WTC11 (cell line): ENCODE results near the gene STXBP2. TPM values are rescaled to one million over a fixed set of nuclear protein-coding genes. Genes with fewer than 3 reads are reported as not detected.

Experiments
- ATAC-seq: fragments of 200-7000 bp; cut with Tn5 transposase; 2 replicates; pipeline ENCODE4 v1.10.0; 2021; ENCODE audit warnings: mild to moderate bottlenecking, moderate library complexity
- CTCF ChIA-PET: fragments of 300-600 bp; sonication (Branson Sonifier 250); formaldehyde crosslinking; loops from one replicate; lab custom pipeline; 2021; ENCODE audit warnings: antibody characterized with exemption; lab: Charles Lee
- POLR2A ChIA-PET: fragments of 350-600 bp; sonication (Branson Sonifier 250); formaldehyde crosslinking; loops from one replicate; lab custom pipeline; 2021; ENCODE audit warnings: antibody characterized with exemption; lab: Charles Lee
- DNase-seq: peaks from one replicate; pipeline ENCODE4 v3.0.0; 2021; ENCODE audit warnings: low spot score
- H3K27ac Mint-ChIP-seq: 2 replicates; pipeline ENCODE4 v1.8.0; 2021; ENCODE audit warnings: mixed read lengths
- H3K27me3 Mint-ChIP-seq: 2 replicates; pipeline ENCODE4 v1.8.0; 2021; ENCODE audit warnings: low read depth, mild to moderate bottlenecking, moderate library complexity, mixed read lengths
- H3K36me3 Mint-ChIP-seq: 2 replicates; pipeline ENCODE4 v1.8.0; 2021; ENCODE audit warnings: mixed read lengths
- H3K4me1 Mint-ChIP-seq: 2 replicates; pipeline ENCODE4 v1.8.0; 2022; ENCODE audit warnings: mixed read lengths
- H3K4me3 Mint-ChIP-seq: 2 replicates; pipeline ENCODE4 v1.8.0; 2021; ENCODE audit warnings: mild to moderate bottlenecking, moderate library complexity, mixed read lengths
- H3K9me3 Mint-ChIP-seq: 2 replicates; pipeline ENCODE4 v1.8.0; 2021; ENCODE audit warnings: mixed read lengths
- AFF4 ChIP-seq: sonication (generic); formaldehyde crosslinking; IDR thresholded peaks from 2 replicates; pipeline ENCODE4 v1.8.1; 2023; ENCODE audit warnings: mild to moderate bottlenecking, missing genetic modification reagents, borderline replicate concordance
- AR ChIP-seq: fragments of 250-450 bp; sonication (Bioruptor Pico); IDR thresholded peaks from 2 replicates; pipeline ENCODE4 v1.9.0; 2021; ENCODE audit warnings: mild to moderate bottlenecking
- CBFB ChIP-seq: sonication (generic); formaldehyde crosslinking; IDR thresholded peaks from 2 replicates; pipeline ENCODE4 v1.8.1; 2022; ENCODE audit warnings: mild to moderate bottlenecking, low read depth, missing genetic modification reagents
- CREB1 ChIP-seq: sonication (generic); formaldehyde crosslinking; IDR thresholded peaks from 2 replicates; pipeline ENCODE4 v1.8.0; 2023; ENCODE audit warnings: mild to moderate bottlenecking, missing genetic modification reagents
- CTCF ChIP-seq: fragments of 200-600 bp; IDR thresholded peaks from 2 replicates; pipeline ENCODE4 v1.8.0; 2022; ENCODE audit warnings: antibody characterized with exemption
- GRHL2 ChIP-seq: fragments of 250-450 bp; sonication (Bioruptor Pico); IDR thresholded peaks from 2 replicates; pipeline ENCODE4 v1.8.0; 2022; ENCODE audit warnings: mild to moderate bottlenecking, moderate library complexity; ENCODE audit not compliant: insufficient replicate concordance, severe bottlenecking
- KAT7 ChIP-seq: sonication (generic); formaldehyde crosslinking; IDR thresholded peaks from 2 replicates; pipeline ENCODE4 v1.8.1; 2023; ENCODE audit warnings: missing genetic modification reagents, mild to moderate bottlenecking, borderline replicate concordance
- NR2C2 ChIP-seq: sonication (generic); formaldehyde crosslinking; IDR thresholded peaks from 2 replicates; pipeline ENCODE4 v1.8.0; 2022; ENCODE audit warnings: mild to moderate bottlenecking, missing genetic modification reagents
- SOX15 ChIP-seq: fragments of 250-450 bp; sonication (Bioruptor Pico); IDR thresholded peaks from 2 replicates; pipeline ENCODE4 v1.9.0; 2021; ENCODE audit warnings: mild to moderate bottlenecking
- SP1 ChIP-seq: sonication (generic); formaldehyde crosslinking; conservative IDR thresholded peaks from 2 replicates; pipeline ENCODE4 v1.8.1; 2022; ENCODE audit warnings: missing genetic modification reagents
- TEAD4 ChIP-seq: sonication (generic); formaldehyde crosslinking; IDR thresholded peaks from 2 replicates; pipeline ENCODE4 v1.8.0; 2022; ENCODE audit warnings: mild to moderate bottlenecking, missing genetic modification reagents
- ZBTB21 ChIP-seq: sonication (generic); formaldehyde crosslinking; IDR thresholded peaks from 2 replicates; pipeline ENCODE4 v1.8.1; 2023; ENCODE audit warnings: mild to moderate bottlenecking, missing genetic modification reagents, borderline replicate concordance
- ZNF232 ChIP-seq: sonication (generic); formaldehyde crosslinking; IDR thresholded peaks from 2 replicates; pipeline ENCODE4 v1.8.0; 2022; ENCODE audit warnings: mild to moderate bottlenecking, missing genetic modification reagents
- ZNF317 ChIP-seq: sonication (generic); formaldehyde crosslinking; IDR thresholded peaks from 2 replicates; pipeline ENCODE4 v1.8.1; 2023; ENCODE audit warnings: low read depth, mild to moderate bottlenecking, moderate library complexity, missing genetic modification reagents, borderline replicate concordance
- total RNA-seq: library from RNA; stranded (reverse); gene quantifications from 3 replicates; pipeline ENCODE4 v1.2.3, GENCODE V29; 2021
- TF ChIP-seq, protein P1 (sequence below): sonication (generic); formaldehyde crosslinking; IDR thresholded peaks from 2 replicates; pipeline ENCODE4 v1.8.1; 2022; ENCODE audit warnings: low read depth, mild to moderate bottlenecking, moderate library complexity, missing genetic modification reagents, borderline replicate concordance

The STXBP2 gene
- total RNA-seq, 1 experiment from 2014 or later: 68.9 TPM

- H3K9me3 Mint-ChIP-seq: peaks cover 8% of the 10 kb centered on the region
- POLR2A ChIA-PET: interaction anchor here (0.6 kb wide), 1 partner anchor 137 kb away, joined by 7 read pairs; no protein-coding TSS in a partner anchor
- TF ChIP-seq SOX15 (no peak), CTCF (0 out of 2 replicates have a peak, but pooled peaks have one; percentile 31)
- TF ChIP-seq, all 79 proteins: peak for 1
- CTCF ChIA-PET: interaction anchor here (0.5 to 2.8 kb wide), 27 partner anchors 8 to 353 kb away, joined by 3 to 37 read pairs (median 4); partner anchors contain the start of genes CAMSAP3, PET100, TRAPPC5 and XAB2
- H3K27ac Mint-ChIP-seq: no peak overlapping the region
- DNase-seq (peak; percentile 66), ATAC-seq (peak; percentile 57)
- no peaks in the 10 kb centered on the region for H3K4me1 Mint-ChIP-seq
- H3K4me3 Mint-ChIP-seq: no peak overlapping the region
- H3K36me3 Mint-ChIP-seq: peaks cover 7% of the 10 kb centered on the region; the same call in 1 of the 2 replicates
- peaks cover 3% of the 10 kb centered on the region for H3K27me3 Mint-ChIP-seq
Observed at GRCh38 chr19:7641290-7642276, 4.7 kb downstream of the STXBP2 start.

- ChIA-PET POLR2A (no interaction called here), CTCF (interaction anchor here (0.5 to 2.8 kb wide), 7 partner anchors 35 to 353 kb away, joined by 3 to 37 read pairs (median 6); partner anchors contain the start of gene TRAPPC5)
- H3K9me3 Mint-ChIP-seq: peaks cover 8% of the 10 kb centered on the region
- no peaks in the 10 kb centered on the region for H3K4me1 Mint-ChIP-seq
- H3K27ac Mint-ChIP-seq: no peak overlapping the region
- DNase-seq: no peak
- no peak for TF ChIP-seq KAT7 (CRISPR knock-in tag)
- TF ChIP-seq, all 79 proteins: peak for 0
- Mint-ChIP-seq H3K36me3 (peaks cover 7% of the 10 kb centered on the region; the same call in 1 of the 2 replicates), H3K27me3 (no peaks in the 10 kb centered on the region), H3K4me3 (no peak overlapping the region)
- ATAC-seq: no peak
Observed at GRCh38 chr19:7642295-7643030, 5.6 kb downstream of the STXBP2 start.

DNA sequence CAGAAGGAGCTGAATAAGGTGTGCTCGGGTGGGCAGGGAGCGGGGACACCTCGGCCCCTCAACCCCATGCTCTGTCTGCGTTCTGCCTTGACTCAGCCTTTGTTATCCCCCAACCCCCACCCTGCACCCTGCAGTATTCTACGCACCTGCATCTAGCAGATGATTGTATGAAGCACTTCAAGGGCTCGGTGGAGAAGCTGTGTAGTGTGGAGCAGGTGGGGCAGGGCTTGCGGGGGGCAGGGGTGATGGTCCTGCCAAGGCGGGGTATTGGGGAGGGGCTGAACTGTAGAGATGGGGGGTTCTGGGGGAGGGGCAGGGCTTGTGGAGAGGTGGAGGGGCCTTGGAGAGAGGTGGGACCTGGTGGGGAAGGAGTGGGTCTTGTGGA lies 6.1 kb downstream of the STXBP2 start:
- ChIA-PET POLR2A (no interaction called here), CTCF (interaction anchor here (1.4 to 2.8 kb wide), 3 partner anchors 38 to 157 kb away, joined by 3 to 37 read pairs (median 6); partner anchors contain the start of gene TRAPPC5)
- no peak for TF ChIP-seq CBFB (CRISPR knock-in tag)
- no peak for TF ChIP-seq ZNF232 (CRISPR knock-in tag)
- TF ChIP-seq KAT7 (CRISPR knock-in tag): no peak
- TF ChIP-seq, protein P1, sequence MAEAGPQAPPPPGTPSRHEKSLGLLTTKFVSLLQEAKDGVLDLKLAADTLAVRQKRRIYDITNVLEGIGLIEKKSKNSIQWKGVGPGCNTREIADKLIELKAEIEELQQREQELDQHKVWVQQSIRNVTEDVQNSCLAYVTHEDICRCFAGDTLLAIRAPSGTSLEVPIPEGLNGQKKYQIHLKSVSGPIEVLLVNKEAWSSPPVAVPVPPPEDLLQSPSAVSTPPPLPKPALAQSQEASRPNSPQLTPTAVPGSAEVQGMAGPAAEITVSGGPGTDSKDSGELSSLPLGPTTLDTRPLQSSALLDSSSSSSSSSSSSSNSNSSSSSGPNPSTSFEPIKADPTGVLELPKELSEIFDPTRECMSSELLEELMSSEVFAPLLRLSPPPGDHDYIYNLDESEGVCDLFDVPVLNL (CRISPR knock-in tag): no peak
- no peak for TF ChIP-seq SP1 (CRISPR knock-in tag)
- no peak for TF ChIP-seq AR
- no peak for TF ChIP-seq TEAD4
- TF ChIP-seq NR2C2 (CRISPR knock-in tag): no peak
- TF ChIP-seq CREB1: no peak
- TF ChIP-seq ZBTB21: no peak
- no peak for TF ChIP-seq SOX15
- no peak for TF ChIP-seq GRHL2
- no peak for TF ChIP-seq AFF4 (CRISPR knock-in tag)
- no peak for TF ChIP-seq ZNF317 (CRISPR knock-in tag)
- H3K9me3 Mint-ChIP-seq: peaks cover 8% of the 10 kb centered on the region
- H3K4me1 Mint-ChIP-seq: no peaks in the 10 kb centered on the region
- H3K27me3 Mint-ChIP-seq: no peaks in the 10 kb centered on the region
- peaks cover 7% of the 10 kb centered on the region; the same call in 1 of the 2 replicates for H3K36me3 Mint-ChIP-seq
- no peak overlapping the region for H3K4me3 Mint-ChIP-seq
- no peak overlapping the region for H3K27ac Mint-ChIP-seq
- DNase-seq: no peak
- ATAC-seq: no peak
